Measurements from ENCODE around the gene DLX6. TPM values are rescaled to one million over a fixed set of nuclear protein-coding genes. Genes with fewer than 3 reads are reported as not detected.

DLX6 gene
- total and polyA plus RNA-seq, 9 donors = 0.08 TPM; not detected in 8

- H3K27ac ChIP-seq (ENCODE audit: low read length) = no peak overlapping the region
- H3K4me1 ChIP-seq (ENCODE audit: control insufficient read depth, insufficient read depth, low read length) = peaks cover 15% of the 10 kb centered on the region
- under 1% methylated on average over 39 of the region's 49 CpGs for WGBS (ENCODE audit: insufficient coverage)
- DNase-seq = no peak
- peaks cover 92% of the 10 kb centered on the region for H3K27me3 ChIP-seq (ENCODE audit: control insufficient read depth, insufficient read depth, low read length)
- H3K36me3 ChIP-seq (ENCODE audit: control insufficient read depth, insufficient read depth, low read length) = no peaks in the 10 kb centered on the region
- H3K4me3 ChIP-seq (ENCODE audit: low read length) = no peak overlapping the region
- no peaks in the 10 kb centered on the region for H3K9me3 ChIP-seq (replicated peaks; ENCODE audit: control insufficient read depth, low read depth, low read length)
Observed at GRCh38 chr7:97003262-97004246, 1.8 kb upstream of the DLX6 start.

GRCh38 chr7:97004247-97005182 is 838 bp upstream of the DLX6 start:
- H3K27ac ChIP-seq (ENCODE audit: low read length) = no peak overlapping the region
- DNase-seq = no peak
- H3K9me3 ChIP-seq (replicated peaks; ENCODE audit: control insufficient read depth, low read depth, low read length) = no peaks in the 10 kb centered on the region
- peaks cover 85% of the 10 kb centered on the region for H3K27me3 ChIP-seq (ENCODE audit: control insufficient read depth, insufficient read depth, low read length)
- peaks cover 15% of the 10 kb centered on the region for H3K4me1 ChIP-seq (ENCODE audit: control insufficient read depth, insufficient read depth, low read length)
- no peak overlapping the region for H3K4me3 ChIP-seq (ENCODE audit: low read length)
- H3K36me3 ChIP-seq (ENCODE audit: control insufficient read depth, insufficient read depth, low read length) = no peaks in the 10 kb centered on the region
- 0% methylated on average over 3 of the region's 20 CpGs for WGBS (ENCODE audit: insufficient coverage)

GRCh38 chr7:97006055-97006815 is 882 bp downstream of the DLX6 start:
- peak; percentile 48 for DNase-seq
- no peaks in the 10 kb centered on the region for H3K9me3 ChIP-seq (replicated peaks; ENCODE audit: control insufficient read depth, low read depth, low read length)
- H3K27me3 ChIP-seq (ENCODE audit: control insufficient read depth, insufficient read depth, low read length) = peaks cover 80% of the 10 kb centered on the region
- no peak overlapping the region for H3K27ac ChIP-seq (ENCODE audit: low read length)
- H3K4me3 ChIP-seq (ENCODE audit: low read length) = peak overlapping the region; percentile 34
- peaks cover 15% of the 10 kb centered on the region for H3K4me1 ChIP-seq (ENCODE audit: control insufficient read depth, insufficient read depth, low read length)
- no peaks in the 10 kb centered on the region for H3K36me3 ChIP-seq (ENCODE audit: control insufficient read depth, insufficient read depth, low read length)
- under 1% methylated on average over 67 of the region's 83 CpGs for whole genome bisulfite sequencing (ENCODE audit: insufficient coverage)

GRCh38 chr7:97006816-97007582 is 1.6 kb downstream of the DLX6 start:
- Histone ChIP-seq H3K36me3 (ENCODE audit: control insufficient read depth, insufficient read depth, low read length) (no peaks in the 10 kb centered on the region), H3K27me3 (ENCODE audit: control insufficient read depth, insufficient read depth, low read length) (peaks cover 80% of the 10 kb centered on the region), H3K4me3 (ENCODE audit: low read length) (no peak overlapping the region), H3K4me1 (ENCODE audit: control insufficient read depth, insufficient read depth, low read length) (peaks cover 15% of the 10 kb centered on the region), H3K9me3 (replicated peaks; ENCODE audit: control insufficient read depth, low read depth, low read length) (no peaks in the 10 kb centered on the region), H3K27ac (ENCODE audit: low read length) (no peak overlapping the region)
- no peak for DNase-seq
- WGBS (ENCODE audit: insufficient coverage) = 4% methylated on average over 36 of the region's 39 CpGs

- no peak for DNase-seq
- H3K27me3 ChIP-seq (ENCODE audit: control insufficient read depth, insufficient read depth, low read length) = peaks cover 79% of the 10 kb centered on the region
- H3K4me3 ChIP-seq (ENCODE audit: low read length) = no peak overlapping the region
- H3K27ac ChIP-seq (ENCODE audit: low read length) = no peak overlapping the region
- H3K36me3 ChIP-seq (ENCODE audit: control insufficient read depth, insufficient read depth, low read length) = no peaks in the 10 kb centered on the region
- no peaks in the 10 kb centered on the region for H3K9me3 ChIP-seq (replicated peaks; ENCODE audit: control insufficient read depth, low read depth, low read length)
- WGBS (ENCODE audit: insufficient coverage) = 31% methylated on average over 4 of the region's 8 CpGs
- H3K4me1 ChIP-seq (ENCODE audit: control insufficient read depth, insufficient read depth, low read length) = peaks cover 15% of the 10 kb centered on the region
Observed at GRCh38 chr7:97007583-97007861, 2.2 kb downstream of the DLX6 start.

- H3K27ac ChIP-seq (ENCODE audit: low read length) = no peak overlapping the region
- peaks cover 15% of the 10 kb centered on the region for H3K4me1 ChIP-seq (ENCODE audit: control insufficient read depth, insufficient read depth, low read length)
- DNase-seq = no peak
- WGBS (ENCODE audit: insufficient coverage) = 60% methylated on average over 1 of the region's 3 CpGs
- no peak overlapping the region for H3K4me3 ChIP-seq (ENCODE audit: low read length)
- H3K36me3 ChIP-seq (ENCODE audit: control insufficient read depth, insufficient read depth, low read length) = no peaks in the 10 kb centered on the region
- H3K9me3 ChIP-seq (replicated peaks; ENCODE audit: control insufficient read depth, low read depth, low read length) = no peaks in the 10 kb centered on the region
- H3K27me3 ChIP-seq (ENCODE audit: control insufficient read depth, insufficient read depth, low read length) = peaks cover 79% of the 10 kb centered on the region
Observed at GRCh38 chr7:97008275-97008917, 3.0 kb downstream of the DLX6 start.

GRCh38 chr7:97009753-97010732 is 4.7 kb downstream of the DLX6 start:
- H3K27me3 ChIP-seq (ENCODE audit: control insufficient read depth, insufficient read depth, low read length) = peaks cover 76% of the 10 kb centered on the region

GRCh38 chr7:97011104-97011503 is 5.8 kb downstream of the DLX6 start:
- Histone ChIP-seq H3K4me3 (ENCODE audit: low read length) (no peak overlapping the region), H3K36me3 (ENCODE audit: control insufficient read depth, insufficient read depth, low read length) (no peaks in the 10 kb centered on the region), H3K27ac (ENCODE audit: low read length) (no peak overlapping the region), H3K27me3 (ENCODE audit: control insufficient read depth, insufficient read depth, low read length) (peaks cover 74% of the 10 kb centered on the region), H3K9me3 (replicated peaks; ENCODE audit: control insufficient read depth, low read depth, low read length) (no peaks in the 10 kb centered on the region), H3K4me1 (ENCODE audit: control insufficient read depth, insufficient read depth, low read length) (peaks cover 3% of the 10 kb centered on the region)
- DNase-seq = no peak
- no CpG with 5 or more reads among the region's 1 CpG for WGBS (ENCODE audit: insufficient coverage)

More at GRCh38 chr7:97009753-97010732, 4.7 kb downstream of the DLX6 start:
- no peaks in the 10 kb centered on the region for H3K9me3 ChIP-seq (replicated peaks; ENCODE audit: control insufficient read depth, low read depth, low read length)
- no peak overlapping the region for H3K27ac ChIP-seq (ENCODE audit: low read length)
- 5% methylated on average over 7 of the region's 18 CpGs for WGBS (ENCODE audit: insufficient coverage)
- no peaks in the 10 kb centered on the region for H3K36me3 ChIP-seq (ENCODE audit: control insufficient read depth, insufficient read depth, low read length)
- peaks cover 10% of the 10 kb centered on the region for H3K4me1 ChIP-seq (ENCODE audit: control insufficient read depth, insufficient read depth, low read length)
- H3K4me3 ChIP-seq (ENCODE audit: low read length) = no peak overlapping the region
- no peak for DNase-seq
